HG02973 (cell line): ENCODE data around the gene TMA7.

ENCODE experiments used
- ATAC-seq: cut with Tn5 transposase; IDR thresholded peaks from one replicate; pipeline ENCODE4 v1.9.1; 2021; ENCODE audit warnings: moderate library complexity; ENCODE audit not compliant: unreplicated experiment

The TMA7 gene

GRCh38 chr3:48422272-48422671, 17.8 kb upstream of the TMA7 start:
- no peak for ATAC-seq

GRCh38 chr3:48422681-48423080, 17.4 kb upstream of the TMA7 start:
- no peak for ATAC-seq

DNA sequence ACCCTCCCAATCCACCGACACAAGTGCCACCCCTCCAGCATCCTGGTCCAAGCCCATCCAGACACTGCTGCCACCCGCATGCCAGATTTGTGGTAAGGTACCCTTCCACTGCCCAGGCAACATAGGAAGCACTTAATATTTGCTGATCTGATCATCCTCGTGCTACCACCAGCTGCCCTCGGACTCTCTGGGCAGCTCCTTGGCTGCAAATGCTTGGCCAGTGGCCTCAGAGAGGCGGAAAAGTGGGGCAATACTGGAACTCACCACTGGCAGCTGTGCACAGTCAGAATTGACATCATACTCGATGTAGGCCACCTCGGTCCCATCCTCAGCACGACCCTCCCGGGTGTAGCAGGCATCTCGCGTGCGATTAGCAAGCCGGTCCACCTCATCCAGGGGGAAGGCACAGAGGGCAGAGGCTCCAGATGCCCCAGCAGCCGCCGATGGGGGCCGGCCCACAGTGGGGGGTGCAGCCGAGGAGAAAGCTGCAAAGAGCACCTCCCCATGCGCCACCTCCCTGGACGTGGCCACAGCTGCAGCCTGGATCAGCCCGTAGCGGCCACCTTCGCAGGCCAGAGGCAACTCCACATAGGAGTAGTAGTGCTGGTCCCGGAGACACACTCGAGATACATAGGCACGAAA, 16.7 kb upstream of the TMA7 start:
- no peak for ATAC-seq

DNA sequence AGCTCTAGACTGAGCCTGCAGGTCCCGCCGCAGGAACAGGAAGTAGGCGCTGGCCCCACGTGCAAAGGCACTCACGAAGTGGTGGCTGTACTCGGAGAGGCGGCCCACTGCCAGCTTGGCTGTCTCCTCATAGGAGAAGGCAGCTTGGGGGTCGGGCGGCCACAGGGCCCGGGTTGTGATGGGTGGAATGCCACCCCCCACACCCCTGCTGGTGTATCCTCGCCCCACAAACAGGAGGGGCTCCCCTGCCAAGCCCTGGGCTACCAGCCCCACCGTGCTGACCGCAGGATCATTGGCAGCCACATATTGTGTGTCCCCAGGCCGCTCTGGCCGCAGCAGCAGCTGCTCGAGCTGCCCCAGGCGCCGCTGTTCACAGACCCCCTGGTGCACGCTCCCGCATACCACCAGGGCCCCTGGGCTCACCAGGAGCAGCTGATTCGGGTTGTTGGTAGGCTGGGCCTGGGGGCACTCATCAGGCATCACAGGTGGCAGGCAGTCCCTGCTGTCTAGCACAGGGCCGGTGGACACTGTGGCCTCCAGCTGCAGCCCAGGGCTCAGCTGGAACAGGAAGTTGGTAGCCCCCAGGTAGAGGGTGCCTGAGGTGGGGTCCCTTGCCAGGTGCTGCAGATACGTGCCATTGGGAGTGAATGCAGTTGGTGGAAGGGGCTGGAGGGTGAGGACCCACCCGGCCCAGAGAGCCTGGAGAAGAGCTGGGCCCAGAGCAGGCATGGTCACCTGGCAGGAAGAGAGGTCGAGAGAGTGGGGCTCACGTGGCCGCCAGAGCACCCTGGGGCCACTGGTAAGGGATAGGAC, 16.0 kb upstream of the TMA7 start:
- ATAC-seq, result no peak

DNA sequence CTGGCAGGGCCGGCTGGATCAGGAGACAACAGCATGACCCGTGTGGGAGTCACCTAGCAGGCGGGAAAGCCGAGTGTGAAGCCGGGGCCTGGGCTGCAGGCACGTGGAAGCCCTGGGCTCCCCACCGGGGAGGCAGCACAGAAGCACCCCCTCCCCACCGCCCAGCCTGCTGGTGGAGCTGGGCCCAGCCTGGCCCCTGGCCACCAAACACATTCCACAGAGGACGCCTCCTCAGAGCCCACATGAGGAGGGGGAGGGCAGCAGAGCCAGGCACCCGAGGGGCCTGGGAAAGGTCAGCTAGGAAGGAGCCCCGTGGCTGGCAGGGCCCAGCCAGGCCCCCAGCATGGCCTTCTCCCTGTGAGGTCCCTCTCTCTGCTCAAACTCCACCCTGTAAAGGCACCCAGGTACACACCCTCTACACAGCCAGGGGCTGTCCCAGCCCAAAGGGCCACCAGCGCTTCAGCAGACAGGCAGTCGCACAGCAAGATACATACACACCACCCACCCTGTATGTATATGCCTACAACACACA, 14.7 kb upstream of the TMA7 start:
- no peak for ATAC-seq

DNA sequence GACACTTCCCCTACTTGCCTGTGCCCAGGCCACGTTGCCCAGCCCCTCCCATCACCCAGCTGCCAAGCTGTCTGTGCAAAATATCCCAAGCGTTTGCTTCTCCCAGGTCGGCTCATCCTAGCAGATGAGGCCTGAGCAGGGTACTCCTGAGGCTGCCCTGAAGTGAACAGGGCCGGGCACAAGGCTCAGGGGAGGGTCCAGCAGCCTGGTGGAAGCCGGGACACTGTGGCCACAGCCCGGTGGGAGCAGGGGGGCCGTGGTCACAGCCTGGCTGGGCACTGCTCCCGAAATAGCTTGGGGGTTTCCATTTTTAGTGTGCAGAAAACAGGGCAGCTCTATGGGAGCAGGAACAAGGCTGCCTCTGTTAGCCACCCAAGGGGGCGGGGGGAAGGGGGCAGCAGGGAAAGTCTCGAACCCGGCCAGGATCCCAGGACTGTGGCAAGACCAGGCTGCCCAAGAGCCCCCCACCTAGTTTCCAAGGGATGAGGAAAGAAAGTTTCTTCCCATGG, 13.6 kb upstream of the TMA7 start:
- ATAC-seq, result no peak

DNA sequence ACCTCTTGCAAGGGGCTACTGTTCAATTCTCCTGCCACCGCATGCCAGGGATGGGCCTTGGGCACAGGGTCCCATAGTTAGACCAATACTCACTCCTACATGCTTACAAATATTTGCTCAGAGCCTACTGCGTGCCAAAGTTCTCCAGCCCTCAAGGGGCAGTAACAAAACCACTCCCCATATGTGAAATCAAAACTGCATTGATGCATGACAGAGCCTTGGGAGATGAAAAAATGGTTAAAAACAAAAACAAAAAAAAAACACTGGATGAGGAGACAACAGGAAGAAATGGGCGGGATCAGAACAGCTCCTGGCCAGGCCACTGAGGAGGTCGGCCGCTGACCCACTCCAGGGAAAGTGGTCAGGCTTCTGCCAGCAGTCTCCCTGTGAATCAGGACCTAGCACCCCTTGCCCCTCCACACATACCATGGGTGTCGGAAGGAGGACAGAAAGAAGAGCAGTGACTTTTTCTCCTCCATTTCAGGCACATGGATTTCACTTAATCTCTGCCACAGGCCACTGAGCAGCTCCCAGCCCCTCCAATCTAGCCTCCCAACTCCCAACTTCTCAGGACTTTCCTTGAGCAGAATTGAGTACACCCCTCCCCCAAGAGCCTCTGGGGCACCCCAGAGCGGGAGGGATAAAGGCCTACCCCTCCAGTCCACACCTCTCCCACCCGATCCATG, 13.0 kb upstream of the TMA7 start:
- no peak for ATAC-seq

DNA sequence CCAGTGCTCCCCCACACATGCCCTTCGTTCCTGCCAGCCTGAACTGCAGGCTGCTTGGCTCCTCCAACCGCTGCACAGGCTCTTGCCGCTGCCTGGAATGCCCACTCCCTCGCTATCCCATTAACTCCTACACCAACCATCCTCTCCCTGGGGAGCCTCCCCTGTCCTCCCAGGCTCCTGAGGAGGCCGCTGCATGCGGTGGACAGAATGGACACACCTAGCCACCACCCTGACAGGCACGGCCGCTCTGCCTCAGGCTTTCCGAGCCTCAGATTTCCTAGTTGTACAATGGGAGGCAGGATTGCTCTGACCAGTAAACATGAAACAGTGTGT, 12.5 kb upstream of the TMA7 start:
- ATAC-seq, result no peak

DNA sequence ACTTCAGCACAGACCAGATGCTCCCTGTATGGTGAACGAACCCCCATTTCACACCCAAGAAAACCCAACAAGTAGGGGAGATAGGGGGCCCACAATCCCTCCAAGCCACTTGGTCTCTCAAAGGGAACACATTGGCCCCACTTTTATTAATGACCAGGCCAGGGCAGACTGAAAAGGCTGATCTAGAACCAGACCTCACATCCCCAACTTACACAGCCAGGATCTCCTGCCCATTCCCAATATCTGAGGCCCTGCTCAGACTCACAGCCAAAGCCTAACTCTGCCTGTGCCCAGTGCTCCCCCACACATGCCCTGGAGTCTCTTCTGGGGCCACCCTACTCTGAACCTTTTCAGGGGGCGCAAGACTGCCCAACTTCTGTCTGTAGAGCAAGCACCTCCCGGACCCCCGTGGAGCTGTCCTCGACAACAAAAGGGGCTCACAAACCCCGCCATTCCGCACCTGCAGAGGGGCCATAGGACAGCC, 11.9 kb upstream of the TMA7 start:
- no peak for ATAC-seq

DNA sequence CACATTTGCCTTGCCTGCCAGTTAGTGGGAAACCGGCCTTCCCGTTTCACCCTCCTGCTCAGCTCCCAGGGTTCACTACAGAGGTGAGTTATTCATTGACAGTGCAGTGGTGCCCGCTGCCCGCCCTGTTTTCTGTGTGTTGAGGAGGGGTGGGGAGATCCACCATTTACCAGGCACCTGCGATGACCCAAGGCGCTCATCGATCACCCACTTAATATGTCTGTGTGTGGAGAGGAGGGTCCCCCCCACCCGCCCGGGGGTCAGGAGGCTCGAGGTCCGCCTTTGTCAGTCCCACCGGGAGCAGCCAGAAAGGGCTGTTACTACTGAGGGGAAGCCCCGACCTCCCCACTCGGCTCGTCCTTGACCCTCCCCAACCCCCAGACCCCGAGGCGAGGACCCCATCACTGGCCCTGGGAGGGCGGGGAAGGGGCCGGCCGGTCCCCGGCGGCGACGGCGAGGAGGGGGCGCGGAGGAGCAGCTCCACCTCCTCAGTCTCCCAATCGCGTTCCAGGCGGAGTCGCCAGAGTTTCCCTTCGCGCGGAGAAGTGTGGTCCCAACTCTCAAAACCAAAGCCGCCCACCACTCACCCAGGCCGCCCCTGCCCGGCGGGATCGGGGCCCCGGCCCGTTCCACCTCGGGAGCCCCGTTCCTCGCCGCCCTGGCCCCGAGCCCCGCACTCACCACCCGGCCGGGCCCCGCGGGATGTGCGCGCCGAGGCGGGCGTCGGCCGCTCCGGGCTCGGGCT, 11.3 kb upstream of the TMA7 start:
- no peak for ATAC-seq

DNA sequence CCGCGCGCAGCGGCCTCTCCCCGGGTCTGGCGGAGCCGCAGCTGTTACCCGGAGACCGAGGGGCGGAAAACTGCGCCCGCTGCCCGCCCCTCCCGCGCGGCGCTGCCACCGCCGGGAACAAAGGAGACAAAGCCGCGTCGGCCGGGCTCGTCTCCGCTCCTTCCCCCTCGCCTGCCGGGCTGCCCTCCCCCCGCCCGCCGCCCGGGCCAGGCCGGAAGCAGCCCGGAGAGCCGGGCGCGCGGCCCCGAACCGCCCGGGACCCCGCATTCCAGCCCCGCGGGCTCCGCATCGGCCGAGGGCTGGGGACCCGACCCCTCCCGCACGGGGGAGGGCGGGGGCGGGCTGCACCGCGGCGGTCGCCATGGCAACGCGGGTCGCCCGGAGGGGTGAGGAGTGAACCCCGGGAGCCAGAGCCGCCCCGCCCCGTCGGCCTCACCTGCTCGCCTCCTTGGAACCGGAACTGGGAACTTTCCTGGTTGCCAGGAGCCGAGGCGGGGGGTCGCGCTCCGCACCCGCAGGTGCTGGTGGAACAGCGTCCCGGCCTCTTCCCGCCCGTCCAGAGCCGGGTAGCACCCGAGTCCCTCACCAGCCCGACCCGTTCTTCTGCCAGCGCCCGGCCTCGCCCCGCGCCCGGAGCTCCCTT, 10.6 kb upstream of the TMA7 start:
- ATAC-seq, result no peak

DNA sequence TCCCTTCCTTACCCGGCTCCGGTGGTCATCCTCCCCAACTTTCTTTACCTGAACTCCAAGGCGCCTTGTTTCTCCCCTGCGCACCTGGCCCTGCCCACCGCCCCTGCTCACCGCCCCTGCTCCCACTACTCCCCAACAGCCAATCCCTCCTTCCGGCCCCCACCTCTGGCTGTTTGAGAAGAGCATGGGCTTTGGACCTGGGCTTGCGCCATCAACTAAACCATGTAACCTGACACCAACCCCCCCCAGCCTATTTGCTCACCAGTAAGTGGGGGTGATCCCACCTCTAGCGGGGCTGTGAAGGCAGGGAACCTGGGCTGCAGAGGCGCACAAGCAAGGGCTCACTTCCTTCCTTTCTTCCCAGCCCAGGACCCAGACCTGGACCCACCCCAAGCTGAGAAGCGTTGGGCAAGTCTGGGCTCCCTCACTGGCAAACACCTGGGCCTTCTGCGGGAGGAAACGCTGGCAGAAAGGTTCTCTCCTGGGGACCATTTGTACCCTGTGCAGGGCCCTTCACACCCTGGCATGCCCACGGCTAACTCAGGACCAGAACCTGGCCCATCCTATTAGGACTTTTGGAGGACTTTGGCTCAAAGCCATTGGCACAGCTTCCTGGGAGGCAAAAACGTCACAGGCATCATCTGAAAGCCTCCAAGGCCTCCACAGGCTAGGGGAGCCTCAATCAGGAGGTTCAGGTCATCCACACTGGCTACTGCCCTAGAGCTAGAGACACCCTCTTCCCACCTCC, 9.9 kb upstream of the TMA7 start, which contains the start of gene PLXNB1:
PLXNB1 (minus strand) TSS at position 127 of the 748 bp plus-strand sequence. CDS start 5,475 bp downstream, outside the sequence.
- ATAC-seq, result no peak

DNA sequence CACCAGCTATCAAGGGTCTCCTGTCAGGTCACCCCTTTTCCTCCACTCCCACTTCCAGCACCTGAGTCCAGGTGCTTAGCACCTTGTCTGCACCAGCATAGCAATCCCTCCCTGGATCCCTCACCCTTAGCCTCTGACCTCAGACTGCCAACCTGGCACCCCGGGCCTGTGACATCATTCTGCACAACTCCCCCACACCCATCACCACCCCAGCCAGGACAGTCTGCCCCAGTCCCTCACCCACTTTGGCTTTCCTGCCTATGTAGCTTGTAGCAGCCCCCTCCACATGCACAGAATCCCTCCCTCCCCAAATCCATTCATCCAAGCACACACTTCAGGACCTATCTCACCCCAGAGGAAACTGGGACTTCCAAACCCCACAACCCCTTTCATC, 9.4 kb upstream of the TMA7 start:
- ATAC-seq, result no peak

DNA sequence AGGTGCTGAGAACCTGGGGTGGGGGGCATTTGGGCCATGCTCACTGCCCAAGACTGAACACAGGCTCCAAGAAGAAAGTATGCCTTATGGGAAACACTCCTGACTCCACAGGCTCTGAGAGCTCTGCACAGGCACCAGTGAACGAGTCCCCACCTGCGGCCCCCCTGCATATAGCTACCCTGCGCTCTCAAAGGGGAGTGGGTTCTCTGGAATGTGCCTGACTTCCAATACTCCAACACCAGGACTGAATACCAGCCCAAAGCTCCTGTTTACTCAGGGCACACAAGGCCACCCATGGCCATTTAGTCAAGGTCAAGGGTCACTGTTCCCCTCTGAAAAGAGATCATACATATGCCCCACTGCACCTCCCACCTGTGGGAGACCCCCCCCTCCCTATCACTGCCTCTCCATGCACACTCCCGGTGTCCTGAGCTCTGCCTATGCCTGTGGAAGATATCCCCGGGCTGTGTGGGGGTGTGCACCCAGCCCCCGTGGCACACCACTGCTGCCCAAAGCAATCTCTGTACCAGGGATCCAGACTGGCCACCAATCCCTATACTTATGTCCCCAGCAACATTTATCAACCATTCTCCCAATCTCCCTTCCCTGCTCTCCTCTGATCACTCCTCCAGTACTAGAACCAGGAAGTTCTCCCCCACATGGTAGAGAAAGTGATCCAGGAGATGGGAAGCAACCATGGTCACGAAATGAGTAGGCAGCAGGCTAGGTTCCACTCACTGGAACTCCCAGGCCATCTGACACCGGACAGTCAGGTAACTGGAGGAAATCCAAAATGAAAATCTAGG, 8.6 kb upstream of the TMA7 start:
- ATAC-seq, result no peak

GRCh38 chr3:48432411-48433371, 7.4 kb upstream of the TMA7 start:
- ATAC-seq, result no peak

DNA sequence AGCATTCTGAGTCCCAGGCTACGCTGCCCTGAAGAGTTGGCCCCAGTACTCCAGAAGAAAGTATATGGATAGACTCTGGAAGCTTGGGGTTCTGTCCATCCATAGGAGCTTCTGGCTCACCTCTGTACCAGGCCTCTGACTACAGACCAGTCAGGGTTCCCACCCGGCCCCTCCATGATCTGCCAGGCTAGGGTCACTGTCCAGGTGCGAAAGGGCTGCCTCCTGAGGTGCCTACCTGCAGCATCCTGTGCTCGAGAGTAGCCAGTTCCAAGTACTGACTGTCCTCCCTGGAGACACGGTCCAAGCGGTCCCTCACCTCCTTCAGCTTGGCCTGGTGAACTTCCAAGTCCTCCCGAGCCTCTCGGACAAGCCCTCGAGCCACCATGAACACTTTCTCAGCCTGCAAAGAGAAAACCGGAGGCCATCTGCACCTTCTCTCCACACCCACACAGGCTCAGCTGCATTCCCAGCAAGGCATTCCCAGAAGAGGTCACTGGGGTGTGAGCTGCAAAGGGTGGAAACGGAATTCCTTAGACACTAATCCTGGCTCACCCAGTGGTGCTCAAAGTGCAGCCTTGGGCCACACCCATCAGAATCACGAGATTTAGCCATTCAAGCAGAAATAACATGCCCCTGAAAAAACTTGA, 6.5 kb upstream of the TMA7 start:
- no peak for ATAC-seq

- ATAC-seq, result no peak
Observed at GRCh38 chr3:48434591-48435222, 5.3 kb upstream of the TMA7 start.
